ENCODE measurements around the gene PTGIR. TPM values are rescaled to one million over a fixed set of nuclear protein-coding genes. Genes with fewer than 3 reads are reported as not detected.

PTGIR gene
- total RNA-seq, 1 donor from 2014 or later = 10.8 TPM

GRCh38 chr19:46659151-46660007, 34.5 kb upstream of the PTGIR start:
- Histone ChIP-seq H3K9me3 (no peaks in the 10 kb centered on the region), H3K4me1 (peaks cover 38% of the 10 kb centered on the region), H3K4me3 (peak overlapping the region; percentile 56 to 74), H3K27ac (peak overlapping the region; percentile 92), H3K36me3 (no peaks in the 10 kb centered on the region), H3K27me3 (no peaks in the 10 kb centered on the region)
- DNase-seq (ENCODE audit: extremely low spot score in 2 of 2) = no peak
- peak in 1 of 2 donors; percentile 27 for TF ChIP-seq POLR2AphosphoS5 (IDR thresholded peaks at IDR 0.05; ENCODE audit: insufficient read depth in 1 of 2, low read depth in 1 of 2)
- TF ChIP-seq POLR2A (IDR thresholded peaks at IDR 0.05) = no peak
- intact Hi-C loops (cut with DNase I) = loop anchor here (5.0 kb wide), 2 partner anchors 32 to 47 kb away; partner anchors contain the start of gene PTGIR

- Histone ChIP-seq H3K27ac (no peak overlapping the region), H3K9me3 (no peaks in the 10 kb centered on the region), H3K27me3 (no peaks in the 10 kb centered on the region), H3K4me1 (peaks cover 27% of the 10 kb centered on the region), H3K36me3 (no peaks in the 10 kb centered on the region), H3K4me3 (no peak overlapping the region)
- no peak for TF ChIP-seq CTCF (IDR thresholded peaks at IDR 0.05)
- TF ChIP-seq POLR2AphosphoS5 (IDR thresholded peaks at IDR 0.05; ENCODE audit: insufficient read depth in 1 of 2, low read depth in 1 of 2) = no peak
- no peak for TF ChIP-seq POLR2A (IDR thresholded peaks at IDR 0.05)
- no peak for DNase-seq (ENCODE audit: extremely low spot score in 2 of 2)
- intact Hi-C loops (cut with DNase I) = no loop called here
Measured at GRCh38 chr19:46656541-46656940, 31.7 kb upstream of the PTGIR start.

- Histone ChIP-seq H3K27ac (peak overlapping the region; percentile 66), H3K27me3 (no peaks in the 10 kb centered on the region), H3K4me1 (peaks cover 15% of the 10 kb centered on the region), H3K9me3 (no peaks in the 10 kb centered on the region), H3K36me3 (no peaks in the 10 kb centered on the region), H3K4me3 (no peak overlapping the region)
- intact Hi-C loops (cut with DNase I) = no loop called here
- DNase-seq (ENCODE audit: extremely low spot score in 2 of 2) = no peak
- TF ChIP-seq POLR2A (IDR thresholded peaks at IDR 0.05) = no peak
- peak in 1 of 2 donors; percentile 40 for TF ChIP-seq POLR2AphosphoS5 (IDR thresholded peaks at IDR 0.05; ENCODE audit: insufficient read depth in 1 of 2, low read depth in 1 of 2)
Measured at GRCh38 chr19:46654621-46655152, 29.8 kb upstream of the PTGIR start.

- no peaks in the 10 kb centered on the region for H3K4me1 ChIP-seq
- H3K36me3 ChIP-seq = no peaks in the 10 kb centered on the region
- H3K9me3 ChIP-seq = no peaks in the 10 kb centered on the region
- H3K27ac ChIP-seq = no peak overlapping the region
- no peaks in the 10 kb centered on the region for H3K27me3 ChIP-seq
- intact Hi-C loops (cut with DNase I) = no loop called here
- H3K4me3 ChIP-seq = no peak overlapping the region
- no peak for DNase-seq (ENCODE audit: extremely low spot score in 2 of 2)
- TF ChIP-seq POLR2A (IDR thresholded peaks at IDR 0.05) (no peak), CTCF (IDR thresholded peaks at IDR 0.05) (no peak), POLR2AphosphoS5 (IDR thresholded peaks at IDR 0.05; ENCODE audit: insufficient read depth in 1 of 2, low read depth in 1 of 2) (no peak)
Measured at GRCh38 chr19:46650445-46650844, 25.6 kb upstream of the PTGIR start.

GRCh38 chr19:46648961-46649960, 24.4 kb upstream of the PTGIR start:
- TF ChIP-seq POLR2AphosphoS5 (IDR thresholded peaks at IDR 0.05; ENCODE audit: insufficient read depth in 1 of 2, low read depth in 1 of 2) (no peak), POLR2A (IDR thresholded peaks at IDR 0.05) (no peak), CTCF (IDR thresholded peaks at IDR 0.05) (no peak)
- Histone ChIP-seq H3K27ac (no peak overlapping the region), H3K4me1 (no peaks in the 10 kb centered on the region), H3K36me3 (no peaks in the 10 kb centered on the region), H3K4me3 (no peak overlapping the region), H3K27me3 (no peaks in the 10 kb centered on the region), H3K9me3 (no peaks in the 10 kb centered on the region)
- no peak for DNase-seq (ENCODE audit: extremely low spot score in 2 of 2)
- intact Hi-C loops (cut with DNase I) = no loop called here

Measured in vagina (tissue), 2 donors.